GM19395 (cell line): ENCODE data around the gene SUPT20HL2.
"Not testable (repeated sequence)": the region's sequence is repeated elsewhere in the genome, so short reads cannot be mapped to it uniquely, and the experiment has no call there.

Source experiments
- ATAC-seq: cut with Tn5 transposase; IDR thresholded peaks from one replicate; pipeline ENCODE4 v1.9.1; 2021; ENCODE audit warnings: mild to moderate bottlenecking, moderate library complexity; ENCODE audit not compliant: unreplicated experiment

Gene SUPT20HL2

DNA sequence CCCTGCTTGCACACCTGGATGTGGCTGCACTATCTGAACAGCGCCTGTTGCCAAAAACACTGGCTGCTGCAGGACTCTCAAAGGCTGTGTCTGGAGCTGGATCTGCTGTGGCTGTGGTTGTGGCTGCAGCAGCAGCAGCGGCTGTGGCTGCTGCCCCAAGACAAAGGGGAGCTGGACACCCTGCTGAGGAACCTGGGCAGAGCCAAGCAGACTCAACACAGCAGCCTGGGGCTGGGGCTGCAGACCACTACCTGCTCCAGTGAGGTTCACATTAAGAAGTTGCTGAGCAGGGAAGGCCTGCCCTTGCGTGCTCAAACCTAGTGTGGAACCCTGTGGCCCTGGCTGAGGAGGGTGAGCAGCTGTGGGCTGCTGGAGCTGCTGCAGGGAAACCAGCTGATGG, 3.0 kb downstream of the SUPT20HL2 start:
- not testable (repeated sequence) for ATAC-seq

DNA sequence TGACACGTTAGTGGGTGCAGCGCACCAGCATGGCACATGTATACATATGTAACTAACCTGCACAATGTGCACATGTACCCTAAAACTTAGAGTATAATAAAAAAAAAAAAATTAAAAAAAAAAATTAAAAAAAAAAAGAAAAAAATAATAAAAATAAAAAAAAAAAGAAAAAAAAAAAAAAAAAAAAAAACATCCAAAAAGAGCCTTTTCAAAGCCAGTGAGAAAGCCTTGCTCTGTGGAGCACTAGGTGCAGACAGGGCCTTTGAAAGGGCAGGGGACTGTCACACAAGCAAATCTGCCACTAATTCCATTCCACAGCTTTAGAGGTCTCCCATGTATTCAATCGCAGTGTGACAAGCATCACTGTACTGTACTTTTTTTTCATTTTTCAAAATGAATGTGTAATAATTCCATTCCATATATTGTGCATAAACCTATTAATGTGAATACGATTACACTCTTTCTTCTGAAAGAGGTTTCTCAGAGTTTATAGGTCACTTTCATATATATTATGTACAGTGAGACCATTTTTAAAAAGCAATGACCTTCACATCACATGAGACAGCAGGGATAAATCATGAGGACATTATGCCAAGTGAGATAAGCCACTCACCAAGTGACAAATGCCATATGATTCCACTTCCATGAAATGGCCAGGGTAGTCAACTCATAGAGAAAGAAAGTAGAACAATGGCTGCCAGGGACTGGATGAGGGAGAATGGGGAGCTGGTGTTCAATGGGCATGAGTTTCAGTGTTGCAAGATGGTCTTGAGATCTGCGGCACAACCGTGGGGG, 4.1 kb downstream of the SUPT20HL2 start:
- ATAC-seq: not testable (repeated sequence)

DNA sequence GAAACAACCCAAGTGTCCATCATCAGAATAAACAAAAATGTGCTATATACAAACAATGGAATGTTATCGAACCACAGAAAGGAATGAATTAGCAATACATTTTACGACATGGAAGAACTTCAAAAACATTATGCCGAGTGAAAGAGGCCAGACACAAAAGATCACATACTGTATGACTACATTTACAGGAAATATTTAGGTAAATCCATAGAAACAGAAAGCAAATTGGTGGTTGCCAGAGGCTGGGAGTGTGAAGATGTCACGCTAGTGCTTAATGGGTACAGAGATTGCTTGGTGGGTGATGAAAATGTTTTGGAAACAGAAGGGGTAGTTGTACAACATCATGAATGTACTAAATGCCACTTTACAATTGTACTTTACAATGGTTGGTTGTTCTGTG, 5.1 kb downstream of the SUPT20HL2 start:
- not testable (repeated sequence) for ATAC-seq

DNA sequence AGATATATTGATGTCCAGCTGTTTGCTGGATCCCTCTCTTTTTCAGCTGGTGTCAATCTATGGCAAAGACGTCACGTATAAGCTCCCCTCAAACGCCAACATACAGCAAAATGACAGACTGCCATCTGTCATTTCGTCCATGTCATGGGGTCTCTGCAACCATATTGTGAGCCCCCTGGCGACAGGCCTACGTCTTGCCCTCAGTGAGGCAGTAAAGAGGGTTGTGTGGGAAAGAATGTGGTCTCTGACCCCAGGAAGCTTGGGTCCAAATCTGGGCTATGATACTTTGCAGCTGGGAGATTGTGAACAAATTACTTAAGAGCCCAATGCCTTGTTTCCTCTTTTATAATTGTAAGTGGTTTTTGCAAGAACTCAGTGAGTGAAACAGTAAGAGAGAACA, 7.4 kb downstream of the SUPT20HL2 start:
- no peak for ATAC-seq

DNA sequence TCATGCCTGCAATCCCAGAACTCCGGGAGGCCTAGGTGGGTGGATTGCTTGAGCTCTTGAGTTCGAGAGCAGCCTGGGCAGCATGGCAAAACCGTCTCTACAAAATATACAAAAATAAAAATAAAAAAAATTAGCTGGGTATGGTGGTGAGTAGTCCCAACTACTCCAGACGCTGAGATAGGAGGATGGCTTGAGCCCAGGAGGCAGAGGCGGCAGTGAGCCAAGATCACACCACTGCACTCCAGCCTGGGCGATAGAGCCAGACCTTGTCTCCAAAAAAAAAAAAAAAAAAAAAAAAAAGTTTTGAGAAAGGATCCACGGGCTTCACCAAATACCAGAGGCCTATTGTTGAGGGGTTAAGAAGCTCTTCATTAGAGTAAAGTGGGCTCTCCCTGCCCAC, 8.0 kb downstream of the SUPT20HL2 start:
- ATAC-seq: no peak

DNA sequence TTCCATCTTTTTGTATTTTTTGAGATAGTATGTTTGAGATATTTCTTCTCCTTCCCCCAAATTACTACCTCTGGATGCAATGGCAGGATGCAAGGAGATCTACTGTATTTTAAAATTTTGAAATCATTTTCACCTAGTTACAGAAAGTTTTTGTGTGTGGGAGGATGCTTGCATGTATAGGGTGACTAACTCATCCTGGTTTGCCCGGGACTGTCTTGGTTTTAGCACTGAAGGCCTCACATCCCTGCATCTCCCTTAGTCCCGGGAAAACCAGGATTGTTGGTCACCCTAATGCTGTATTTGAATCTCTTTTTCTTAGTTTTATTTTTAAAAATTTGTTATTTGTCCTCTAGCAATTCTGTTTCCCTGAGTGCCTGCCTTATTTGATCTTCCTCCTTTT, 12.1 kb downstream of the SUPT20HL2 start:
- ATAC-seq: no peak

DNA sequence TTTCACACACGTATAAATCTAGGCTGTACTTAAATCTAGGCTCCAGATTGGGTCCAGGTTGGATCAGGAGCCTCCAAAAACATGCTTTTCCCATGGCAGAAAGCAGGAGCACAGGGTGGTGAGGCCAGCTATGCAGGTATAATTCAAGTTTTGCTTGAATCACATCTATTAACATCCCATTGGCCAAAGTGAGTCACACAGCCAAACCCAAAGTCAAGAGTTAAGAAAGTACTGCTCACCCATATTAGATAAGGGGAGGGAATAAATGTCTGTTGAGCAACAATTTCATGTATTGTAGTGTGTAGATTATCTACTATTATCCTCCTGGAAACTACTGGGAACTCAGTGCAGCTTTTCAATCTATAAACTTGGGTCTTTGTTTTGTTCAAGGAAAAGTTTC, 12.8 kb downstream of the SUPT20HL2 start:
- ATAC-seq: no peak

DNA sequence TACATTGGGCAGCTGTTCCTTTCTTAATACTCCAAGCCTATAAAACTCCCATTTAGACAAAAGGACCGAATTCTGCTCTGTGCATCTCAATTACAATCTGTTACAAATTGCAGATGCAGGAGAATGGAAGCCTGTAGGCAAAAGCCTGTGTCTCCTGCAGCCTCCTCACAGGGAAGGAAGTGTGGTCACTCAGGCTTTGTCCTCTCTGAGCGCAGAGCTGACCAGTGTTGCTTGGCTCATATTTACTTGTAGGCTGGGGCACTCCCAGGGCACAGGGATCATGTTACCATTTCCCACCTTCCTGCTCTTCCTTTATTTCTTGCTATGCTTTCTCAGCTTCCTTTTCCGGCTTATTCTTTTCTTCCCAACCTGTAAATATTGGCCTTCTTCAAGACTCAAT, 15.7 kb downstream of the SUPT20HL2 start:
- no peak for ATAC-seq

DNA sequence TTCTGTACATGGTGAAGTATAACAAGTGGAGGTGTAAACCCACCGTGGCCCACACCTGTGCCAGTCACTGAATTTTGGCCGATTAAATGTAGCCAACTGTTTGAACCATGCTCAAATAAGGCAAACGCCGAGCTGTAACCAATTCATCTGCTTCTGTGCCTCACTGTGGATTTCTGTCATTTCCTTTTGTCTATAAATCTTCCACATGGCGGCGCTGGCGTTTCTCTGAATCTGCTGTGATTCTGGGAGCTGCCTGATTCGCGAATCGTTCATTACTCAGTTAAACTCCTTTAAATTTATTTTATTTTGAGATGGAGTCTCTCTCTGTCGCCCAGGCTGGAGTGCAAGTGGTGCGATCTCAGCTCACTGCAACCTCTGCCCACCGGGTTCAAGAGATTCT, 19.2 kb downstream of the SUPT20HL2 start:
- ATAC-seq: no peak

DNA sequence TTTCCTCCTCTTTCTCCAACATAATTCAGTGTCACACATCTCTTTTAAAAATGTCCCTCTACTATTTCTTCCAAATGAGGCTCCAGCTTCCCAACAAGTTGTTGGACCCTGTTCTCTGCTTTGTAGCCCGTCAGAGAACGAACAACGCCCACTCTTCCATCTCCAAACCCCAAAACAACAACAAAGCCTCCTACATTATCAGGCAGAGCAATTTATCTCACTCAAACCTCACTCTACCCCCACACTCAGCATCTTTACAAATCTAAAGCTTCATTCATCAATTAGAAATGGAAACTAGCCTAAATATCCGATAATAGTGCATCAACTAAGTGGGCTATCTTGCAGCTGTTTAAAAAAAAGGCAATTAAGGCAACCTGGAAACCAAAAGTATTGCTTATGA, 20.5 kb downstream of the SUPT20HL2 start:
- ATAC-seq: no peak

DNA sequence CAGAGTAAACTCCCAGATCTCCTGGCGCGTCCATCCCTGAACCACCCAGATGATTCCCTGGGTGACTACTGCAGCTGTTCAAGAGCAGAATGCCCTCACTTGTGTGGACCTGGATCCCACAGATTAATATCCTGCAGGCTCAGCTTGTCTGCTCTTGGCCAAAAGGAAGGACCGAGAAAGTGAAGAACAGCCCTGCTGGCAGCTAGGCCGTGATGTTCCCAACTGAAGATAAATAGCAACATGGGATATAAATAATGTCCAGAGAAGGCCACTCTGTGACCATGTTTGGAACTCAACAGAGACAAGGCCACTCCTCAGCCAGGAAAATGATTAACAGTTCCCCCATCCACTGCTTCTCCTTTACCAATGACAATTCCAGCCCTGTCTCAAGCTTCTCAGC, 21.5 kb downstream of the SUPT20HL2 start:
- no peak for ATAC-seq

DNA sequence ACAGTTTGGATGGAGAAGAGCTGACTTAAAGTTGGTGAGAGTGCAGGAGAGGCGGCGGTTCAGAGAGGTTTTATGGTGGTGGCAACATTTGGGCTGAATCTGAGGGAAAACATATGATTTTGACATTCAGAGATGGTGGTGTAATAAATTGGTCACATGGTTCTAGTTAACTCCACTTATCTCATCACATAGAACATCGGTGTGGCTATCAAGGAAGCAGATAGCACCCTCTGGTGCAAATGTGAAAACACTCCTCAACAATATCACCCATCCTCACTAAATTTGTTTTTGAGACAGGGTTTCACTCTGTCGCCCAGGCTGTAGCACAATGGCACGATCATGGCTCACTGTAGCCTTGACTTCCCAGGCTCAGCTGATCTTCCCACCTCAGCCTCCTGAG, 28.8 kb downstream of the SUPT20HL2 start:
- no peak for ATAC-seq

DNA sequence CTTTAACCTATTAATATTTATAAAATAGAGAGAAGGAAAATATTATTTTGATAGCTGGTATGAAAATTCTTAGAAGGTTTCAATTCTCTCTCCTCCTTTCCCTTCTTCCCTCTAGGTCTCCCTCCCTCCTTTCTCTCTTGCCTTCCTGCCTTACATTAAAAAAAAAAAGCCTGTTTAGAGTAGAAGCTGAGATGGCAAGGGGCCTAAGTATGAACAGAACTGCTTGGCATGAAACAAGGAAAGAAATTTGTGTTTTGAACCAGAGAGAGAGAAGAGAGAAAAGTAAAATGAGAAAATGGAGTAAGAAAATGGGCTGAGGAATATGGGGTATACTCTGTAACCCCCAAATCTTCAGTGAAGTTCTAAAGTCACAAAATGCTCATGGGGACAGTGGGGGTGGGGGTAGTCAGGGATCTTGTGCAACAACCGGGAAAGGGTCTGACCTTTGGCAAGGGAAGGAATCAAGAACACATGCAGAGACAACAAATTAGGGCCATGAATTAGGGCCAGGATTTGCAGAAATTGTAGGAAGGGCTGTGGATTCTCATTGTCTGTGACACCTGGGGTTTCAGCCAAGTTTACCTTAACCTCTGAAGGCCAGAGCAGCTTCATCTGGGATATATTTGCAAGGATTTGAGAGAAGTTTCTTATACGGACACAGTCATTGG, 30.6 kb downstream of the SUPT20HL2 start:
- ATAC-seq: no peak

DNA sequence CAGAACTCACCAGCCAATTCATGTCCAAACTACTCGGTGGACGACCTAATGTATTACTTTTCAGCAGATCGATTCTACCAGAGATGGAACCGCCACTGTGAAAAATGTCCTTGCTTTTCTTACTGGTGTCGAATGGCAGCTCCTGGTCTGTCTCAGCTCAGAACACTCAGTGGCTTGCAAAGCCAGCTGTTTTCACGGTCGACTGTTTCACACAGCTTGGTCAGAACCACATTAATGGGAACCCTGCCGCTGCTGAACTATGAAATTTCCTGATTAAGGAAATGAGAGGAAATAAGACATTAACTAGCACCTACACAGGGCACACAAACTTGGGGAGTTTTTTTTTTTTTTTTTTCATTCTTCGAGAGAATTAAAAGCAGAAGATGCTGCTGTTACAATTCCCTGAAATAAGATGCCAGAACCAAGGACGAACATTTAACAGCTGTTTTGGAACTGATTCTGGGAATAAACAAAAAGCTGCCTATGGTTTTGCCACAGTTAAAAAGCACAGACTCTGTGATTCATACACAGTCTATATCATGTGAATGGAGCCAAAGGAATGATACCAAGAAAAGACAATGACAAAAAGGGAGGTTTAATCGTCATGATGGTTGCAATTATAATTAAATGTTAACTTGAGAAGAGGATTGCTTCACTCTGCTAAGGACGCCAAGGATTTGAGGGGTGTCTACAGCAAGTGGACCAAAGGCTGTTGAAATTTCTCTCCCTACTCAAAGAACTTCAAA, 31.3 kb downstream of the SUPT20HL2 start:
- ATAC-seq: no peak

DNA sequence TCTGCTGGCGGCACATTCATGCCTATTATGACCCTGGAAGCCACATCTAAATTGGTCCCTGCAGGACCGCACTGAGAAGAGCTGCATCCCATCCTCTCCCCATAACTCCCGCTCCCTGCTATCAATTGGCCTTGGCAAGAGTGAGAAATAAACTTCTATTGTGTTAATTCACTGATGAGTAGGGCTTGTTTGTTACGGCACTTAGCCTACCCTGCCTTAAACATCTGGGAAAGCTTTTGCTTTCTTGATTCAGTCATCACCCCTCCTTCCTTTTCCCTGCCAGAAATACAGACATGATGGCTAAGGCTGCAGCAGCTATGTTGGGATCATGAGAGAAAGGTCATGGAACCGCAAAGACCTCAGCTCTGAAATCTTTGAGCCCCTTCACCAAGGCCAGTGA, 36.5 kb downstream of the SUPT20HL2 start:
- no peak for ATAC-seq

DNA sequence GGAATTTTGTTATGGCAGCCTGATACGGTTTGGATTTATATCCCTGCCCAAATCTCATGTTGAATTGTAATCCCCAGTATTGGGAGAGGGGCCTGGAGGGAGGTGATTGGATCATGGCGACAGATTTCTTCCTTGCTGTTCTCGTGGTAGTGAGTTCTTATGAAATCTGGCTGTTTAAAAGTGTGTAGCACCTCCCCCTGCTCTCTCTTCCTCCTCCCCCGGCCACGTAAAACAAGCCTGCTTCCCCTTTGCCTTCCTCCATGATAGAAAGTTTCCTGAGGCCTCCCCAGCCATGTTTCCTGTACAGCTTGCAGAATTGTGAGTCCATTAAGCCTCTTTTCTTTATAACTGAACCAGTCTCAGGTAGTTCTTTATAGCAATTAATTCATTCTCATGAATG, 37.9 kb downstream of the SUPT20HL2 start:
- no peak for ATAC-seq

DNA sequence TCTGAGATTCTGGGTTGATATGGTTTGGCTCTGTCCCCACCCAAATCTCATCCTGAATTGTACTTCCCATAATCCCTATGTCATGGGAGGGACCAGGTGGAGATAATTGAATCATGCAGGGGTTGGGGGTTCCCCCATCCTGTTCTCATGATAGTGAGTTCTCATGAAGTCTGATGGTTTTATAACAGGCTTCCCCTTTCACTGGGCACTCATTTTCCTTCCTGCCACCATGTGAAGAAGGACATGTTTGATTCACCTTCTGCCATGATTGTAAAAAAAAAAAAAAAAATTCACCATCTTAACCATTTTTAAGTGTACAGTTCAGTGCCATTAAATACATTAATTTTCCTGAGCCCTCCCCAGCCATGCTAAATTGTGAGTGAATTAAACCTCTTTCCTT, 42.6 kb downstream of the SUPT20HL2 start:
- ATAC-seq: no peak

DNA sequence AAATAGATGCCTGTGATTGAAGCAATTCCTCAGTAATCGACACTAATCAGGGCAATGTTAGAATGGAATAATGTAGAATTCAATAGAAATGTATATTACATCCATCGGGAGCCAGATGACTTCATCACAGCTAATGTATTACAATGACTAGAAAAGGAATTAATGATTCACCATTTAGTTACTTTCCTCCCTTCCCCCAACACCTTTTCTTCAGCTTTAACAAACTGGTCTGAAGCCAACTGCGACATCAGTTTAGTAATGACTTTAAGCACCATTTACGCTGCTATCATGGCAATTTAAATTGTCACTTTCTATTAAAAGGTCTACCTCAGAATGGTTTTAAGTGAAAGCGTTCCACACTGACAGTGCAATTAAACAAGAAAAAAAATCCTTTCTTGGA, 45.1 kb downstream of the SUPT20HL2 start:
- no peak for ATAC-seq

DNA sequence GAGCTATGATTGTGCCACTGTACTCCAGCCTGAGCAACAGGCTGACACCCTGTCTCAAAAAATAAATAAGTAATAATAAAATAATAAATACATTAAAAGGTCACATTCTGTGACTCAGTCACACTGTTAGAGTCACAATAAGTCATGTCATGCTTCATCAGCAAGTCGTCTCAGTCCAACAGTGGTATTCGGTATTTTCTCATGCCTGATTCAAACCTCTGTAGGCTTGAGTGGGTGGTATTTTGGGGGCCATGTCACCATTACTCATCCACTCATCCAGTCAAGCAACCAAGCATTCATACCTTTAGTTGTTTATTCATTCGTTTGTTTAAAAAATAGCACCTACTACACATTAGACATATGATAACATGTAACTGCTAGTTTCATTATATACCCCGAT, 46.9 kb downstream of the SUPT20HL2 start:
- ATAC-seq: no peak

DNA sequence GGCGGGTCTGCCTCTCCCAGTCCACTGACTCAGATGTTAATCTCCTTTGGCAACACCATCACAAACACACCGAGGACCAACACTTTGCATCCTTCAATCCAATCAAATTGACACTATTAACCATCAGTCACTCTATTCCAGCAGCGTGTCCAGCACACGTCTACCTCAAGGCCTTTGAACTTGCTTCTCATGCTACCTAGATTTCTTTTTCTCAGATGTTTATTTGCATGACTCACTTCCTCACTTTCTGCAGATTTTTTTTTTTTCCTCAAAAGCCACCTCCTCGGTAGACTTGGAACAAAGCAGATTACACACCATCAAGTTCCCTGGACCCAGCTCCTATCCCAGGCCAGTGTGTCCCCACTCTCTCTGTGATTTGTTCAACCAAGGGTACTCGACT, 49.5 kb downstream of the SUPT20HL2 start:
- no peak for ATAC-seq

DNA sequence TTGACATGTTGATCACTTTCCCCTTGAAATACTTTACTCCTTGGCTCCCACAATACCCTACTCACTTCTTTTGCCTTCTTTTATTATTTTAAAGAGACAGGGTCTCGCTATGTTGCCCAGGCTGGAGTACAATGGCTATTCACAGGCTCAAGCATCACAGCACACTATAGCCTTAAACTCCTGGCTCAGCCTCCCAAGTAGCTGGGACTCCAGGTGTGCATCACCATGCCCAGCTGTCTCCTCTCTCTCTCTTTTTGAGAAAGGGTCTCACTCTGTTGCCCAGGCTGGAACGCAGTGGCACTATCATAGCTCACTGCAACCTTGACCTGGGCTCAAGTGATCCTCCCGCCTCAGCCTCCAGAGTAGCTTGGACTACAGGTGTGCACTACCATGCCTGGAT, 51.6 kb downstream of the SUPT20HL2 start:
- no peak for ATAC-seq
